Osteocyte (in vitro differentiated cells): ENCODE measurements around the gene SENP6. TPM values are rescaled to one million over a fixed set of nuclear protein-coding genes. Genes with fewer than 3 reads are reported as not detected.

ENCODE experiments used
- DNase-seq: peaks from one replicate; pipeline ENCODE4 v3.0.0; 2021; ENCODE audit warnings: mixed read lengths; ENCODE audit not compliant: unreplicated experiment; ENCODE audit errors: extremely low spot score
- H3K27ac Mint-ChIP-seq: one replicate; pipeline ENCODE4 v1.8.0; 2021; ENCODE audit warnings: mild to moderate bottlenecking, mixed read lengths; ENCODE audit not compliant: unreplicated experiment
- H3K27me3 Mint-ChIP-seq: one replicate; pipeline ENCODE4 v1.8.0; 2021; ENCODE audit warnings: mixed read lengths; ENCODE audit not compliant: unreplicated experiment
- H3K36me3 Mint-ChIP-seq: one replicate; pipeline ENCODE4 v1.8.0; 2021; ENCODE audit warnings: mixed read lengths; ENCODE audit not compliant: unreplicated experiment
- H3K4me1 Mint-ChIP-seq: one replicate; pipeline ENCODE4 v1.8.0; 2021; ENCODE audit warnings: mixed read lengths; ENCODE audit not compliant: unreplicated experiment
- H3K4me3 Mint-ChIP-seq: one replicate; pipeline ENCODE4 v1.8.0; 2021; ENCODE audit warnings: mild to moderate bottlenecking, moderate library complexity, mixed read lengths; ENCODE audit not compliant: unreplicated experiment
- H3K9me3 Mint-ChIP-seq: one replicate; pipeline ENCODE4 v1.8.0; 2021; ENCODE audit warnings: mixed read lengths; ENCODE audit not compliant: unreplicated experiment
- total RNA-seq: library from RNA; stranded (reverse); gene quantifications from 2 replicates; pipeline ENCODE4 v1.2.1, GENCODE V29; 2021
- TF ChIP-seq, protein P1 (sequence below): fragments of 200-600 bp; sonication (generic); IDR thresholded peaks from 2 replicates; pipeline ENCODE4 v1.5.0; 2021; ENCODE audit warnings: antibody characterized with exemption, mild to moderate bottlenecking, moderate library complexity

Gene SENP6
- total RNA-seq, 1 donor from 2014 or later = 101 TPM

DNA sequence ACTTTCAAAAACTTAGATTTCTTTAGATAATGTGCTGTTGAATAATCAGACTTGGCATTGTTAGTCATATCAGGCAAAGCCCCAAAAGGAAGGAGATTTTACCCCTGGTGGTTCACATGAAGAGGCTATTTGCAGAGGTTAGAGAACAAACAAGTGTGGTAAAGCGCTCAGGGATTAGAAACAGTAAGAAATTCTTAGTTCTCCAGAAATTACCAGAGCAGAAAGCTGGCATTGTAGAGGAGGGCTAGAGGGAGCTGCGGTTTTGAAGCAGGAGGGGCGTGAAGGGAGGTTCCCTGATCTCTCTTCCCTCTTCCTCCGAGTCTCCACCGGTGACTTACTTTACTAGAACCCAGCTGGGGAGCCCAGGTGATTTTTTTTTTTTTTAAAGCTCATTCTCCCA is 157.5 kb downstream of the SENP6 start:
- H3K36me3 Mint-ChIP-seq = peaks cover 4% of the 10 kb centered on the region
- TF ChIP-seq, protein P1, sequence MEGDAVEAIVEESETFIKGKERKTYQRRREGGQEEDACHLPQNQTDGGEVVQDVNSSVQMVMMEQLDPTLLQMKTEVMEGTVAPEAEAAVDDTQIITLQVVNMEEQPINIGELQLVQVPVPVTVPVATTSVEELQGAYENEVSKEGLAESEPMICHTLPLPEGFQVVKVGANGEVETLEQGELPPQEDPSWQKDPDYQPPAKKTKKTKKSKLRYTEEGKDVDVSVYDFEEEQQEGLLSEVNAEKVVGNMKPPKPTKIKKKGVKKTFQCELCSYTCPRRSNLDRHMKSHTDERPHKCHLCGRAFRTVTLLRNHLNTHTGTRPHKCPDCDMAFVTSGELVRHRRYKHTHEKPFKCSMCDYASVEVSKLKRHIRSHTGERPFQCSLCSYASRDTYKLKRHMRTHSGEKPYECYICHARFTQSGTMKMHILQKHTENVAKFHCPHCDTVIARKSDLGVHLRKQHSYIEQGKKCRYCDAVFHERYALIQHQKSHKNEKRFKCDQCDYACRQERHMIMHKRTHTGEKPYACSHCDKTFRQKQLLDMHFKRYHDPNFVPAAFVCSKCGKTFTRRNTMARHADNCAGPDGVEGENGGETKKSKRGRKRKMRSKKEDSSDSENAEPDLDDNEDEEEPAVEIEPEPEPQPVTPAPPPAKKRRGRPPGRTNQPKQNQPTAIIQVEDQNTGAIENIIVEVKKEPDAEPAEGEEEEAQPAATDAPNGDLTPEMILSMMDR = no peak
- H3K27me3 Mint-ChIP-seq = no peaks in the 10 kb centered on the region
- DNase-seq = no peak
- H3K27ac Mint-ChIP-seq = peak overlapping the region; percentile 78
- no peak overlapping the region for H3K4me3 Mint-ChIP-seq
- H3K9me3 Mint-ChIP-seq = no peaks in the 10 kb centered on the region
- H3K4me1 Mint-ChIP-seq = peaks cover 46% of the 10 kb centered on the region

DNA sequence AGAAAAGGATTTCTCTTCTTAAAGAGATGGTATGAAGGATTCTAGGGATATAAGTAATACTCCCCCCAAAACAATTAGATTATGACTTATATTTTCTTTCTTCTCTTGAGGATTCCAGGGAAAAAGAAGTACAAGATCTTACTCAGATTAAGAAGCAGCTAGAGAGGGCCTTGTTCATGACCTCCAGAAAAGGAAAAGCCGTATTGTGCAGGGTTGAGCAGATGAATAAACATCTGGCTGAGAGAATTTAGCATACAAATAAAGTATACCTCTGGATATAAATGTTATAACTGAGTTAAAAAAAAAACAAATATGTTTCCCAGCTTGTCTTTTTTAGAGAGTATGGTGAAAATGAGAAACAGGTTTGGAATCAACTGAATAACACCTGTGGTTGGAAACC is 158.6 kb downstream of the SENP6 start:
- peak overlapping the region; percentile 46 for H3K27ac Mint-ChIP-seq
- H3K36me3 Mint-ChIP-seq = peaks cover 7% of the 10 kb centered on the region
- DNase-seq = no peak
- H3K27me3 Mint-ChIP-seq = no peaks in the 10 kb centered on the region
- peak overlapping the region; percentile 30 for H3K4me3 Mint-ChIP-seq
- TF ChIP-seq, protein P1 = no peak
- no peaks in the 10 kb centered on the region for H3K9me3 Mint-ChIP-seq
- peaks cover 39% of the 10 kb centered on the region for H3K4me1 Mint-ChIP-seq

DNA sequence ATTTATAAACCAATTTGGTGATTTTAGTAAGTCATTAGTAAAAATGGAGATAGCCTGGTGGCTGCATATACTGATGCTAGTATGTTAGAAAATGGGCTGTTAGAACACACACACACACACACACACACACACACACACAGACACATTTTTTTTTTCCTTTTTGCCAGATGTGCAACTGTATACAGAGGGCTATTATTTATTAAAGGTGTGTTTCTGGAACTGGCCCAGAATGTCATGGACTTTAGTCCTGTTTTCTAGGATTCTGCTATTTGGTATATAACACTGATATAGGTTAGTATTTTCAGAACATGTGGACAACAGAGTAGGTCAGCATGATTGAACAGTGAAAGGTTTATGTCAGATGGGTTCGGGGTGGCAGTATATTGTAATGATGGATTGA is 159.8 kb downstream of the SENP6 start:
- Mint-ChIP-seq H3K9me3 (no peaks in the 10 kb centered on the region), H3K36me3 (peaks cover 7% of the 10 kb centered on the region), H3K4me3 (no peak overlapping the region), H3K4me1 (peaks cover 39% of the 10 kb centered on the region), H3K27ac (no peak overlapping the region), H3K27me3 (no peaks in the 10 kb centered on the region)
- DNase-seq = no peak
- TF ChIP-seq, protein P1 = no peak

DNA sequence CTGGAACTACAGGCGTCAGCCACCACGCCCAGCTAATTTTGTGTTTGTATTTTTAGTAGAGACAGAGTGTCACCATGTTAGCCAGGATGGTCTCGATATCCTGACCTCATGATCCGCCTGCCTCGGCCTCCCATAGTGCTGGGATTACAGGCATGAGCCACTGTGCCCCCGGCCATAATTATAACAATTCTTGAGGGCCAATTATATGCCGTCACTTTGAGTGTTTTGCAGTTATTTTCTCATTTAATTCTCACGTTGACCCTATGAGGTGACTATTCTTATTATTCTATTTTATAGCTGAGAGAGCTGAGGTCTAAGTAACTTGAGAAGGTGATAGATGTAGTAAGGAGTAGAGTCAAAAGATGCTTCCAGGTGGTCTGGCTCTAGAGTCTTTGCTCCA is 160.4 kb downstream of the SENP6 start:
- peaks cover 39% of the 10 kb centered on the region for H3K4me1 Mint-ChIP-seq
- no peak for DNase-seq
- H3K36me3 Mint-ChIP-seq = peaks cover 7% of the 10 kb centered on the region
- no peak overlapping the region for H3K27ac Mint-ChIP-seq
- no peaks in the 10 kb centered on the region for H3K27me3 Mint-ChIP-seq
- H3K4me3 Mint-ChIP-seq = no peak overlapping the region
- TF ChIP-seq, protein P1 = no peak
- H3K9me3 Mint-ChIP-seq = no peaks in the 10 kb centered on the region

DNA sequence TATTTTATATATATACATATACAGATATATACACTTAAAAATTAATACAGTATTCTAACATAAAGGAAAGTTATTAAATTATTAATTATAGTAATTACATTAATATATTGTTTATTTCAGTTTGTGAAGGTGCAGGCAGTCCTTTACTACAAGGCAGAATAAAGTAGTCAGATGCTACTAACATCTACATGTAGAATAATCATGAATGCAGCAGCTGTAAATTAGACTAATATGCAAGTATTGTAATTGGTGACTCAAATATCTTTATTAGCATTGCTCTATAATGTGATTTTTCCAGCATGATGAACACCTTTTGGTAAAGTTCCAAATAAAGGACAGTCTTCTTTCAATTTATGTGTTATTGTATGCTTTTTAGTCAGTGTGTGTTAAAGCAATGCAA is 164.7 kb downstream of the SENP6 start:
- H3K36me3 Mint-ChIP-seq = peaks cover 18% of the 10 kb centered on the region
- no peak overlapping the region for H3K4me3 Mint-ChIP-seq
- no peak overlapping the region for H3K27ac Mint-ChIP-seq
- DNase-seq = no peak
- H3K4me1 Mint-ChIP-seq = peaks cover 9% of the 10 kb centered on the region
- no peaks in the 10 kb centered on the region for H3K27me3 Mint-ChIP-seq
- TF ChIP-seq, protein P1 = no peak
- no peaks in the 10 kb centered on the region for H3K9me3 Mint-ChIP-seq

Other genes starting within 250 kb of the SENP6 start
- 0.05 and 0.10 TPM in 2 replicates for gene FILIP1, start 108.1 kb upstream of the SENP6 start, total RNA-seq
- gene MYO6, start 147.4 kb downstream of the SENP6 start, total RNA-seq = 61.6 and 62.6 TPM in 2 replicates